Activated CD8-positive, alpha-beta memory T cell treated with anti-CD3 and anti-CD28 coated beads, Interleukin-2, amount 50 U/mL, for 4 hours (primary cell): ENCODE results near the gene SCP2.

Experiments used
- DNase-seq: peaks from one replicate; pipeline ENCODE4 v3.0.0-alpha.2; 2020

The SCP2 gene

DNA sequence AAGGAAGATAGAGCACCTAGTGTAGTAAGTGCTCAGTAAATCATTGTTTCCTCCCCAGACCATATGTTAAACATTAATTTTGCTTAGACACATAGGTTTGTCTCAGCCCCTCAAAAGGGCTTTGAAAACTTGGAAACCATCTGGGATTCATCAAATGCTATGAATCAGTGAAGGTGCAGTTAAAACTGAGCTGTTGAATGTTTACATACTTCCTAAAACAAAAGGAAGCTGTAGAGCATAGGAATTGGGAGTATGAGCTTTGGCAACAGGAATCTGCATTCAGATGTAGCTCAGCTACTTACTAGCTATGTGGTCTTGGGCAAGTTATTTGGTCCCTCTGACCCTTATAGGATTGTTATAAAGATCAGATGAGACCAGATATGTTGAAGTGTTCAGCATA is 116.2 kb downstream of the SCP2 start:
- no peak for DNase-seq

DNA sequence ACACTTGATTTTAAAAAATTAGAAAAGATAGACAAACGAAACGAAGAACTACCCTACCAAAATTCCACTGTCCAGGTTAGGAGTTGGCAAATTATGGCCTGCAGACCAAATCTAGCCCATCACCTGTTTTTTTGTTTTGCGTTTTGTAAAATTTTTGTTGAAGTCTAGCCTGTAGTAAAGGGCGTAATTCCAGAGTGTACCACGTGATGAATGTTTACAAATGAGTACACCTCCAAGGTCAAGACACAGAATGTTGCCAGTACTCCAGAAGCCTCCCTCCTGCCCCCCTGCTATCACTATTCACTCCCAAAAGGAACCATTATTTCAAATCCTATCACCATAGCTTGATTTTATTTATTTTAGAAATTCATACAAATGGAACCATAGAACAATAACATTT is 117.8 kb downstream of the SCP2 start:
- no peak for DNase-seq

DNA sequence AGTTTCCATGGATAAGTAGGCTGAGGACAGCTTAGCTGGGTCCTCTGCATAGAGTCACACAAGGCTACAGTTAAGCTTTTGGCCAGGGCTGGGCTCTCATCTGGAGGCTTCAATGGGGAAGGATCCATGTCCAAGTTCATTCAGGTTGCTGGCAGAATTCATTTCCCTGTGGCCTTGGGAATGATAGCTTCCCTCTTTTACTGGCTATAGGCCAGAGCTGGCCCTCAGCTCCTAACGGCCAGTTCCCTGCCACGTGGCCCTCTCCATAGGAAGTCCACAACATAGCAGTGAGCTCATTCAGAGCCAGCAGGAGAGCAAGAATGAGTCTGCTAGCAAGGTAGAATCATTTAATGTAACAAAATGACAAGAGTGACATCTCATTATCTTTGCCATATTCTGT is 119.9 kb downstream of the SCP2 start:
- DNase-seq = no peak

DNA sequence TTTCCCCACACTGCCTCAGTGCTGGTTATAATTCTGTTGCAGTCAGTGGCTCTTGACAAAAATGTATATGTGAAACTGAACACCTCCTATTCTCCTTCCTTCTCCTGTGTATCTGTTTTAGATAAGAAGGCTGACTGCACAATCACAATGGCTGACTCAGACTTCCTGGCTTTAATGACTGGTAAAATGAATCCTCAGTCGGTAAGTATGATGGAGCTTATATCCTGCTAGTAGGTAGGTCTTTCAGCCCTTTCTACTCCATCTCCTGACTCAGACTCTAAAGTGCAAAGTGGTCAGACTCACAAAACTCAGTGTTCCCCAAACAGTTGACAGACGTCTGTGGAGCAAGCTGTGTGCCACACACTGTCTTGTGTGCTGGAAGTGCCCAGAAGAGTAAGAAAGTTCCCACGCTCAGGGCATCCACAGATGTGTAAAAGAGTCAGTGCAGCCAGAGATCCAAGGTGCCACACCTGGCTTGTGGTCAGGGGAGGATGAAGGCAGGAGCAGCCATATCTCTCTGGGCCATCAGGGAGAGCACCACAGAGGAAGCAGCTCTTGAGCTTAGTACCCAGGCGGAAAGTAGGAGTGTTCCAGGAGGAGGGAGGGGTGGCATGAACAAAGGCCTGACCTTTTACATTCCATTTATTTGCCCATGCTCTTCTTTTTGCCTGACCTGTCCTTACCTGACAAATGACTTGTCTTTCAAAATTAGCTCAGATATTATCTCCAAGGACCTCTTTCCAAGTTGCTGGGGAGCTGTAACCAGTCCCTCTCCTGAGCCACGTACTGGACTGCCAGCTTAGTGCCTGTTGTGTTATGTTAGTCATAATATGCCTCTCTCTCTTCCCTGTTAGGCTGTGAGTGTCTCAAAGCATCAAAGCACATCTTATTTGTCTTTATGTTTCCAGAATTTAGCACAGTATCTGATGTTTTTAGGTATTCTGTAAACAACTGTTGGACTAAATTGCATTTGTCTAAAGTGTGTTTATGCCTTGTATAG is 121.0 kb downstream of the SCP2 start:
- DNase-seq = no peak

DNA sequence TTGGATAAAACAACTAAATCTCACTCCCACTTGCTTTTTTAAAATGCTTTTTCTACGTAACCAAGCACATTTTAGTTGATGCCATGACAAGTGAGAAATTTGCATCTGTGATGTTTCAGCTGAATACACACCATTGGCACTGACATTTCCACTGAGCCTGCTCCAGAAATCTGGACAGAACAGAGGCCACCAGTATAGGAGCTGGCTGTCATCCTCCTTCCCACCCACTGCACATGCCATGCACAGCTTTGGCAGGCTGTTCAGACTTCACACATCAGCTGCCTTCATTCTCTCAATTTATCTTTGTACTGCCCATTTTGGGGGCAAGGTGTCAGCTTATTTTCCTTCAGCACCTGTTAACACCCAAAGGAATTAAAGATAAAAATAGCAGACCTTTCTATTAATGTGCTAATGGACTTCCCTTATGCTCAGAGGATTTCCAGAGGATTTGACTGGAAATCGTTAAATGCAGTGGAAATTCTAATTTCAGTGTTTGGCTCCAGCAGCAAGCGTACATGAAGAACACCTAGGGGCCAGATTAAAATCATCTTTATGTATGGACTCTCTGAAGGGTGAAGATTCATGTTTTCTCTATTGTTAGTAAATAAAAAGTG is 122.0 kb downstream of the SCP2 start:
- DNase-seq = no peak

DNA sequence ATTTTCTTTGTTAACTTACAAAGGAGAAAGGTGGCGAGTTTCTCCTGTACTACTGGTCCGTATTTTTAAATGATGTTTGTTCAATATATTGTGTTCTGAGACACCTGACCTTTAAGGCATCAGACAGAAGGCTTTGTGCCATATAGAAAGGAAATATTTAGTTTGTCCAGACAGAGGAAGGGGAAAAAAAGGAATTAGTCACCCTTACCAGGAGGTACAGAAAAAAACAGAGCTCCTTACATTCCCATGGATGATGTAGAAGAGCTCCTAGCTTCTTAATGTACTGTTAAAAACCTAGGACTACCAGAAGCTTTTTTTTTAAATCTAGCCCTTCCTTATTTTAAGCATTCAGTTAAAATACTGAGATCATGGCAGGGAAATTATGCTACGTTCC is 122.5 kb downstream of the SCP2 start:
- DNase-seq = no peak

DNA sequence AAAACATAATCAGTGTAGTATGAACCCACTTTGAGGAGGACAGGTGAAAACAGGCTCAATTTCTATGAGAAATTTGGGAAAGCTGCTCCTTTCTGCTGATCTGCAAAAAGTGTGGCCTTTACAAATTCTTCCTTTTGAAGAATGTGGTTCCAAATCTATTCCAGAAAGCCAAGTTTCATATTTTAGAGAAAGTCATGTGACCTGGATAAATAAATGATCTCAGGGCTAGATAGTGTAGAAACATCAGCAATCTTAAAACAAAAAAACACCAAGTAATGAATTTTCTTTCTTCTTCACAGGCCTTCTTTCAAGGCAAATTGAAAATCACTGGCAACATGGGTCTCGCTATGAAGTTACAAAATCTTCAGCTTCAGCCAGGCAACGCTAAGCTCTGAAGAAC is 123.2 kb downstream of the SCP2 start:
- no peak for DNase-seq

DNA sequence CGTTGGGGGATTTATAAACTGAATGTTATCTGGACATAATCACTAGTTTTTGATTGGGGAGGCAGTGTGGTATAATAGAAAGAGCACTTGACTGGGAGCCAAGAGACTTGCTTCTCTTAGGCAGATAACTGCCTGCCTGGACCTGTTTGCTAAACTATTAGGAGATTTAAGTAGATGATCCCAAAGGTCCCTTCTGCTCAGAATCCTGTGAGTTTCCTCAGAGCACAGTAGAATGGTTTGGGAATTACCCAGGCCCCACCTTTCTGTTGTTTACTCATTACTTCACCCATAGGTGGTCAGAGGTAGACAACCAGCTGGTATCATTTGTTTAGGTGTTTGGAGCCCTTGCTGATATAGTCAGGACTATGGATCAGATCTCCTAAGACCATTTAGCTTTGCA is 124.6 kb downstream of the SCP2 start:
- no peak for DNase-seq

DNA sequence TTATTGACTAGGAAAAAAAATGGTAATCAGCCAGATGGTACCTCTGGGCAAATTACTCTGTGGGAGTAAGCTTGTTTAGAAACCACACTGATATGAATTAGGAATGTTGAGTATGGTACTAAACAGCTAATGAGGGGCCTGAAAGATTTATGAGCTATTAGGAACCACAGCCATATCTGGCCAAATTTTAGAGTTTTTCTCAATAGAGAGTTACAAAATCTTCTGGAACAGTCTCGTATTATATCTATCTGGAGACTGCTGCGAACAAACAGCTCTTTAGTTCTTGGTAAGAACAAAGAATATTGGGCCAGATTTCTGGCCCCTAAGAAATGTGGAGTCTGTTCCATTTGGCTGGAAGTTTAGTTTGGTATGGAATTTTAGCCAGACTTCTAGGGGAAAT is 130.1 kb downstream of the SCP2 start:
- no peak for DNase-seq

DNA sequence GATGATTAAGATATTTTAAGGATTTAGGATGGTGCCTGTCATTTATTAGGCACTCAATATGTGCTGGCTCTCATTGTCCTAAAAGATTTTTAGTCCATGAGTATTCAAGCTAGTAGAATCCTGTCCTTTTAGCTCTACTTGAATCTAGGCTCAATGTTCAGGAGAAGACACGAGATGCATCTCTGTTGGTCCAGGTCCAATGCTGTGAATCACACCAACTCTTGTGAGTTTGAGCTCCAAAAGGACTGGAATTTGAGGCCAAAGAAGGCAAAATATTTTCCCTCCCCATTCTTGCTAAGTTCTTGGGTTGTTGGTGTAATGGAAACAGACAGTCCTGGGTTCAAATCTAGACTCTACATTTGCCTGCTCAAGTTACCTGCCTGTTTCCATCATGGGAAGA is 133.5 kb downstream of the SCP2 start:
- no peak for DNase-seq

DNA sequence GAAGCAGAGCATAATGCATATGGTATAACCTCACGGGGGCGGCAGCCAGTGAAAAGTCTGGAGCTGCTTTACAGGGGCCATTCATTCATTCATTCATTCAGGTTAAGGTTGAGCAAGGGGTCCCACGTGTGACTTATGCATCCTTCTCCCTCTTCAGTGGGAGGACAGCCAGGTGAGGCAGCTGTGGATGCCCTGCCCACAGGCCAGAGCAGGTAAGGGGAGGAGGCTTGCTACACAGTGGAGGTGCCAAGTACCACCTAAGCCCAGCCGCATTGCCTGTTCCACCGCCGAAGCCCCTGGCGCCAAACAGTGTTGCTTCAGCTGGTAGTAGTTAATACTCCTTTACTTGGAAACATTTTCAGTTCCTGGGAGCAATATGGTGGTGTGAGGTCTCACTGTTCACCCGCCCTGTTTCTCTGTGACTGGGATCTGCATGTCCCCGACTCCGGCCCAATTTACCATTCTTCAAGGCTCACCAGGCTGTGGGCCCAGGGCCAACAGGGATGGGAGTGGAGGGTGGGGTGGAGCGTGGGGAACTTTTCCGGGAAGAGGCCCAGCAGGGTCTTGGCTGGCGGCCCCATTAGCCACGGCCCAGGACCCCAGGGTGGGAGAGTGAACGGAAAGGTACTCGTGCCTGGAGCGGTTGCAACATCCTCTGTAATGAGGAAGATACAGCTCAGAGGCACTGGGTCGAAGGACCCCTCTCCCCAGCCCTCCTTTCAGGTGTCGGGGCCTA is 134.2 kb downstream of the SCP2 start:
- DNase-seq = no peak

DNA sequence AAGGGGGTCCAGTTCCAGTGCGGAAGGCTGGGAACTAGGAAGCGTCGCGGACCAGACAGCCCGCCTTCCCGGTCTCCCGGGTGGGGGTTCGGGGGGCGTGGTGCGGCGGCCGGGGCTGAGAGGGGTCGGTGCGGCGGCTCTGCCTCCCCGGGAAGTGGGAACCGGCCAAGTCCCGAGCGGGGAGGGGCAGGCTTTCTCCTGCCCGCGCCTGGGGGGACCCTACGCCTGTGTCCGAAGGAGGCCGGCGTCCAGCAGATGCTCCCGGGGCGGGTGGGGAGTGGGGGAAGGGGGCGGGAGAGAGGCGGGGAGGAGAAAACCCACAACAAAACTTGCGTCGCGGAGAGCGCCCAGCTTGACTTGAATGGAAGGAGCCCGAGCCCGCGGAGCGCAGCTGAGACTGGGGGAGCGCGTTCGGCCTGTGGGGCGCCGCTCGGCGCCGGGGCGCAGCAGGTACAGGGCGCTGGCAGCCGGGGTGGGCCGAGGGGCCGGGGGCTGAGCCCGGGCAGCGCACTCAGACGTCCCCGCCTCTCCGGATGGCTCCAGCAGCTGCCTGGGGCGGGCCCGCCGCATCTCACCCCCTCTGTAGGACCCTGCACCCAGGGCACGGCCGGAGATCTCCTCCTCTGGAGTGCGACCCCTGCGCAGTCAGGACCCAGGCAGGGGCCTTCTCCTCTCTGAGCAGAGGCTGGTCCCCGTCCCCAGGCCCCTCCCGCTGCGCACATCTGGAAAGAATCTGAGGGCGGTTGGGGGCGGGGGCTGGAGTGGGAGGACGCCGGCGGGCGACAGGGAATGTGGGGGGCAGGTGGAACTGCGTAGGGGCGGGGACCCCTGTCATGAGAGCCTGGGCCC is 135.0 kb downstream of the SCP2 start, which contains the start of gene PODN:
Gene PODN, plus strand, starts transcription at position 355 of the 849 bp plus-strand sequence. CDS start 7,643 bp downstream, outside the sequence.
- no peak for DNase-seq

DNA sequence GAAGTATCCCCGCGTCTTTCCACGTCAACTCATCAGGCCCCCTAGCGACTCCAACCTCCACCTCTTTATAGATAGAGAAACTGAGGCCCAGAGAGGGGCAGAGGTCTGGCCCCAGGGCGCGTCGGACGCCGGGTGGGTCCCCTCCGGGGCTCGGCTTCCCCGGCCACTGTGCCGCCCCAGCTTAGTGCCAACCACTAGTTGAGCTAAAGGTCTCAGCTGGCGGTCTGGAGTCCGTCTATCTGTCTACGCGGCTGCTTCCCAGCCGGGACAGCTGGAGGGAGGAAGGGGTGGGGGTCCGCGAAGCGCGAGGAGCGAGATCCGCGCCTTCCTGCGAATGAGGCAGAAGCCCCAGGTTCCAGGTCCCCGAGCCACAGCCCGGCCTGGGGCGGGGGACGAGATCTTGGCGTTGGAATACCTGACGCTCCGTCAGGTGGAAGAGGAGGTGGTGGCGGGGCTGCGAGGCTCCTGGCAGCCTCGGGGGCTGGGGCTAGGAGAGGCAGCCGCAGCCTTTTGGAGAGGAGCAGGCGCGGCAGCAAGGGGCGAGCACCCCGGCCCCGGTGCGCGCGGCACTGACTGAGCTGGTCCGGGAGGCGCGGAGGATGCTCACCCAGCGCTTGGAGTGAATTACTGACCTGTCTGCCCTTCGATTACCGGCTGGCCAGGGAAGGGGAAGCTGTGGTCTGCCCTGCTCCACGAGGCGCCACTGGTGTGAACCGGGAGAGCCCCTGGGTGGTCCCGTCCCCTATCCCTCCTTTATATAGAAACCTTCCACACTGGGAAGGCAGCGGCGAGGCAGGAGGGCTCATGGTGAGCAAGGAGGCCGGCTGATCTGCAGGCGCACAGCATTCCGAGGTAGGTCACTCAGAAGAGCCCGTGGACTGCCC is 135.9 kb downstream of the SCP2 start:
- no peak for DNase-seq

DNA sequence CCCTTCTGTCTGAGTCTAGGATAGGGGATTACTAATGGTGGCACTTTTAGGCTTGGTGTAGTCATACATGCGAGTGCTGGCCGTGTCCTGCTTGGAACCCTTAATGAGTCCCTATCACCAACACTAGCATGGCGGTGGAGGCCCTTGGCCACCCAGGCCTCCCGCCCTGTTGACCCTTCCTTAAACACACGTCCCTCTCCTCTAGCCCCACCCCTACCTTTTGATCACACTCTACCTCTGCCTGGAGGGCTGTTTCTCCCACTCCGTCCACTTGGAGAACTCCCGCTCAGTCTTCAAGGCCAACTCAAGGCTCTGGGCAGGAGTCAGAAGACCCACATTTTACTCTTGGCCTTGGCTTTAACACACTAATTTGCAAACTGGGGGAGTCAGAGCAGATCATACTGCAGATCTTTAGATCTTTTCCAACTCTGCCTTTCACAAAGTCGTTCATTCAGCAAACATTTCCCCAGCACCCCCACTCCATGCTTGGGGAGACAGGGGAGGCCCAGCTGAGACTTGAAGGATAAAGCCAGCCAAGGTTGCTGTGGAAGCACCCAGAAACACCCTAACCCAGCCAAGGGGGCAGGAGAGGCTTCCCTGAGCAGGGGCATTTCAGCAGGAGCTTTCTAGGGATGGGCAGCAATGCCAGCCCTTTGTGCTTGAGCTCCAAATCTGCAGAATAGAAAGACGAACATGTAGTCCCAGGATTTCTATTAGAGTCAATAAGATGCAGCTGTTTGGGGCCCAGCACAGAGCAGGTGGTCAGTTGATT is 136.9 kb downstream of the SCP2 start:
- no peak for DNase-seq

DNA sequence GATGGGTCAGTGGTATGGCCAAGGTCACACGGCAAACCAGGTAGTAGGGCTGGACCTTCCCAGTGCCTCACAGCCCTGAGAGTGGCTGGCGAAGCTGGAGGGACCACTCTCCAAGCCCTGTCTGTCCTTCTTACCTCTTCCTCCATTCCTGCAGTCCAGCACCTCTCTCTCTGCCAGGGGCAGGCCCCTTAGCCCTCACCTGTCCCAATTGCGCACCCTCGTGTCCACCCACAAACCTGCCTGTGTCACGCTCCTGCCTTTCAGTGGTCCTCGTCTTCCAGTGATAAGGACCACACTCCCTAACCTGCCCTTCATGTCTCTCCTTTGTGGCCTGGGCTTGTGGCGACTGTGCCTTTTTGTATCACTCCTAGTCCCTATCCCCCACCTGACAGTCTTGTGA is 138.3 kb downstream of the SCP2 start:
- no peak for DNase-seq

DNA sequence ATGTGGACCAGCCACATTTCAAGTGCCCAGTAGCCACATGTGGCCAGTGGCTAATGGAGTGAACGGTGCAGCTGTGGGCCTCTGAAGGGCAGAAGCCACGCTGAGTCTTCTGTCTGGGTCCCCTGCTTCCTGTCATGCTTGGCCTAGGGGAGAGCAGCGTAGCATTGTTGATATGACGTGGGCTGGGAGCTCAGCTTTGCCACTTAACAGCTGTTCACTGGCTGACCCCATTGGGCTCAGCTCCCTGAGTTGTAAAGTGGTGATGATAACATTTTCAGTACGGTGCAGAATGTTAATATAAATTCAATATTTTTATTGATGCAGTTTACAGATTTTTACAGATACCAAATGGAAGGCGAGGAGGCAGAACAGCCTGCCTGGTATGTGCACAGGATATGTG is 139.4 kb downstream of the SCP2 start:
- DNase-seq = no peak

DNA sequence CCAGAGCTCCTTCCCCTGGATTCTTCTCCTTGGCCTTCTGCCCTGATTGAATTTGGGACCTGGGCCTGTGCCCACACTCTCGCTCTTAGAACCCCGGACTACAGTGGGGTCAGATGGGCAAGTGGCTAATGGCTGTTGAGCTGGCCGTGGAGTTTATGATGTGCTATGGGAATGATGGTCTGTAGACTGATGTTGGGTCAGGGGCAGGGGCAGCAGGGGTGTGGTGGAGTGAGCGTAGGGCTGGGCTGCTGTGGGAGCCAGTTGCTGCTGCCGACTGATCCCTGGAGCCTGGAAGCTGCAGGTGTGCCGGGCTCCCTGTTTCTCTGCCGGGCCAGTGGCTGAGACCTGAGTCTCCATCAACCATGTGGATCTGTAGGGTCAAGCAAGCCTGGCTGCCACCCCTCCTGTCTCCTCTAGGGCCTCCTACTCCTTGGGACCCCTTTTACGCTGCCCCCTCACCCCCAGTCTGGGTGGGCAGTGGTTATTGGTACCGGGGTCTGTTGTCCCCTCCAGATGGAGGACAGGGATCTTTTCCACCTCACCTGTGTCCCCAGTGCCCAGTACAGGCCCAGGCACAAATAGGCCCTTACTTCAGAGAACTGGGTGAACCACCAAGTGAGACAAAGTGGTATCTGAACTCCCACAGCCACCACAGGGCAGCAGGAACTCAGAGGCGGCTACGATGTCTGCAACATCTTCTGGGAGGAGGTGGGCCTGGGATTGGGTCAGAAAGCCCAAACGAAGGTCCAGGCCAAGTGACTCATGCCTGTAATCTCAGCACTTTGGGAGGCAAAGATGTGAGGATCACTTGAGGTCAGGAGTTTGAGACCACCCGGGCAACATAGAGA is 140.0 kb downstream of the SCP2 start:
- DNase-seq = peak; percentile 2

DNA sequence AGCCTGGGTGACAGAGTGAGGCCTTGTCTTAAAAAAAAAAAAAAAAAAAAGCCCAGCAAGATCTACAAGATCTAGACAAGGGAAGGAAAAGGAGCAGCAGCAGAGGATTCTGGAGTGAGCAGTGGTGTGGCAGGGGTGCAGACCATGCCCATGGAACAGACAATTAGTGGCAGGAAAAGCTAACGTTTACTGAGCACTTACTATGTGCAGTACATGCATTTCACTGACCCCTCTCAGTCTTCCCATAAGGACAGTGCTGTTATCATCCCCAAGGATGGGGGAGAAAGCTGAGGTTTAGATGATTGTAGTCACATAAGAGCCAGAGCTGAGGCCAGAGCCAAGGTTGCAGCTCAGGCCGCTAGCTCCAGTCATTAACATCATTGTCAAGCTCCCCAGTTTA is 140.8 kb downstream of the SCP2 start:
- DNase-seq = no peak

DNA sequence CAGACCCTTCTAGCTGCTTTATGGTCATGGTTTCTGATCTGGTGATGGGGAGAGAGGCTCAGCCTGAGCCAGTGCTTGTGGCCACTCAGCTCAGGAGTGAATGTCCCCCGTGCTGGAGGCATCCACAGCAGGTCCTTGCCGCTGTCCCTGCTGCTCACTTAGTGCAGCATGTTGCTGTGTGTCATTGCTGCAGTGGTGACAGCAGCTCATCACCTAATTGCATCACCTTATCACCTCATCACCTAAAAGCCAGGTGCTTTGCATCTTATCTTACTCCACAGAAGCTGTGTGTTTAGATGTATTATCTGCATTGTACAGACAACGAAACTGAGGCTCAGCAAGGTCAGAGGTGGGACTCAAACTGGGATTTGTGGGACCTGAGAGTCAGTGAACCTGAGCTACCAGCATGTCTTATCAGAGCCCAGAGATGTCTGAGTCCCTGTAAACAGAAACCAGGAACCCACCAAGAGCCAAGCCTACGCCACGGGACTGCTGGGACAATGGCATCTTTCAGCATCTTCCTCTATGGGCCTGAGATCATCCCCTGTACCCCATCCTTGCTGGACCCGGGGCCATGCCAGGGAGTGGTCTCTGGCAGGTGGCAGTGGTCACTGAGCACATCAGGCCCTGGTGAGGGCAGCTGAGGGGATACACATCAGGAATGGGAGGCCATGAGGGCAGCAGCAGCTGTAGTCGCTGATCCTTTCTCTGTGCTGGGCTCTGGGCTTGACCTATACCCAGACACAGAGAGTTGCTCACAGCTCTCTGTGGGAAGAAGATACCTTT is 141.4 kb downstream of the SCP2 start:
- peak; percentile 5 for DNase-seq
